CD4-positive, alpha-beta T cell treated with Interleukin-12 subunit alpha and Interleukin-12 subunit beta, for 1 hour (primary cell): Measurements from ENCODE around the gene RAB4B.
A peak's percentile ranks its signal among the peaks of the same experiment; 100 is the strongest.
"Not testable (repeated sequence)": the region's sequence is repeated elsewhere in the genome, so short reads cannot be mapped to it uniquely, and the experiment has no call there.

ENCODE experiments used
- DNase-seq: peaks from one replicate; pipeline ENCODE4 v3.0.0-alpha.2; 2020

Gene RAB4B

DNA sequence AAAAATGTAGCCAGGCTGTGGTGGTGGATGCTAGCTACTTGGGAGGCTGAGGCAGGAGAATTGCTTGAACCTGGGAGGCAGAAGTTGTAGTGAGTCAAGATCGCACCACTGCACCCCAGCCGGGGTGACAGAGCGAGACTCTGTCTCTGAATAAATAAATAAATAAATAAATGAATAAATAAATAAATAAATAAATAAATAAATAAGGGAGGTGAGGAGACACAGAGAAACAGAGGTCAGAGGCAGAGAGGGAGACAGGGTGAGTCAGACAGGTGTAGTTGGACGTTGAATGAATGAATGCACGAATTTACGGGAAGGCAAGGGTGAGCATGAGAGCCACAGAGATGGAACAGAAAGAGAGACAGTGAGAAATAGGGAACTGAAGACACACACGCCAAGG is 3.1 kb downstream of the RAB4B start:
- no peak for DNase-seq

DNA sequence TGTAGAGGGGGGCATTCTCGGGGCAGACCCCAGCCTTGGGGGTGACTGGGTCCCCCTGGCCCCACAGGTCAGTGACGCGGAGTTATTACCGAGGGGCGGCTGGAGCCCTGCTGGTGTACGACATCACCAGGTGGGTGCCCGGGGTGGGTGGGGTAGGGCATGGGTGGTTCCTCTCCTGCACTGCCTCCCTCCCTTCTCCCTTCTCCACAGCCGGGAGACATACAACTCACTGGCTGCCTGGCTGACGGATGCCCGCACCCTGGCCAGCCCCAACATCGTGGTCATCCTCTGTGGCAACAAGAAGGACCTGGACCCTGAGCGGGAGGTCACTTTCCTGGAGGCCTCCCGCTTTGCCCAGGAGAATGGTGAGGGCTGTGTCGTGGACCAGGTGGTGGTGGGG is 5.7 kb downstream of the RAB4B start:
- no peak for DNase-seq

DNA sequence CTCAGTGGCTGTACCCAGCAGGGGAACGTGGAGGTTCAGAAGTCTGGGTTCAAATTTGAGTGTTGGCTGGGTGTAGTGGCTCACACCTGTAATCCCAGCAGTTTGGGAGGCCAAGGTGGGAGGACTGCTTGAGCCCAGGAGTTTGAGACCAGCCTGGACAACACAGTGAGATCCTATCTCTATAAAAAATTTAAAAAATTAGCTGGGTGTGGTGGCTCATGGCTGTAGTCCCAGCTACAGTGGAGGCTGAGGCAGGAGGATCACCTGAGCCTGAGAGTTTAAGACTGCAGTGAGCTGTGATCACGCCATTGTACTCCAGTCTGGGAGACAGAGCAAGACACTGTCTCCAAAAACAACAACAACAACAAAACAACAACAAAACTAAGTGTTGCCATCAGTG is 6.1 kb downstream of the RAB4B start:
- DNase-seq, result not testable (repeated sequence)

DNA sequence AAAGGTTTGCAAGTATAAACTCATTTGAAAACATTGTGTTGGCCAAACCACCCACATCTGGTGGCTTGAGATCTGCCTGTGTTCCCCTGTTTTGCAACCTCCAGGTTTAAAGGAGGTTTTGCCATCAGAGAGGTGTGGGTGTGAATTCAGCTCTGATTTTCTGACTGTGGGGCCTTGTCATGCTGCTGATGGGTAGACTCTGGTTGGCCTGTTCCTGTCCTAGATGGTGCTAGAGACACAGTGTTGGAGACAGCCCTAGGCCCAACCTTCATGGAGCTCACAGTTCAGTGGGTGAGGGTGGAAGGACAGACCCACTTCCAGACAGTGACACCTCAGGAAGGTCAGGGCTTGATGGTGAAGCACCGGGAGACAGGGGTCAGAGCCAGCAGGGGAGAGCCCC is 7.5 kb downstream of the RAB4B start:
- DNase-seq, result no peak

DNA sequence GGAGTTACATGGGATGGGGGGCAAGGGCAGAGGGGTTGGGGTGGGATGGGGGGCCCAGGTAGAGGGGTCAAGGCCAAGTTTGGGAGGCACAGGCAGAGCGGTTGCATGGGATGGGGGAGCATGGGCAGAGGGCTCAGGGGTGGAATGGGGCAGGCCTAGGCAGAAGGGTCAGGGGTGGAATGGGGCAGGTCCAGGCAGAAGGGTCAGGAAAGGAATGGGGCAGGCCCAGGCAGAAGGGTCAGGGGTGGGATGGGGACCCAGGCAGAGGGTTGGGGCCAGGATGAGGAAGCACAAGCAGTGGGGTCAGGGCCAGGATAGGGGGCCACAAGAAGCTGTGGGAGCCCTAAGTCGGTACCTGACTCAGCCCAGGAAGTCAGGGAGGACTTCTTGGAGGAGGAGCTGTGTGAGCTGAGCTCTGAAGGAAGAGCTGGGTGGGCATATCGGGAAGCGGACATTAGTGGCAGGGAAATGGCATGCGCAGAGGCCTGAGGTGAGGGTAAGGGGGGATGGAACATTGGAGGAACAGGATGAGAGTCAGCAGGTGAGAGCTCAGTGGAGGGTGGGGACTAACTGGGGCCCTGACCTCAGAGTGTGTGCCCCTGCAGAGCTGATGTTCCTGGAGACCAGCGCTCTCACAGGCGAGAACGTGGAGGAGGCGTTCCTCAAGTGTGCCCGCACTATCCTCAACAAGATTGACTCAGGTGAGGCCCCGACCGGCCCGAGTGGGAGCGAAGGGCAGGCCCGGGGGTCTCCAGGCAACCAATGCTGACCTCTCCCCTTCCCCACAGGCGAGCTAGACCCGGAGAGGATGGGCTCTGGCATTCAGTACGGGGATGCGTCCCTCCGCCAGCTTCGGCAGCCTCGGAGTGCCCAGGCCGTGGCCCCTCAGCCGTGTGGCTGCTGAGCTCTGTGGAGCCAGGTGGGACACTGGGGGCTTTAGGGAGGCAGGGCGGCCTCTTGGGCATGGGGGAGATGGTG is 8.3 kb downstream of the RAB4B start:
- DNase-seq, result no peak

DNA sequence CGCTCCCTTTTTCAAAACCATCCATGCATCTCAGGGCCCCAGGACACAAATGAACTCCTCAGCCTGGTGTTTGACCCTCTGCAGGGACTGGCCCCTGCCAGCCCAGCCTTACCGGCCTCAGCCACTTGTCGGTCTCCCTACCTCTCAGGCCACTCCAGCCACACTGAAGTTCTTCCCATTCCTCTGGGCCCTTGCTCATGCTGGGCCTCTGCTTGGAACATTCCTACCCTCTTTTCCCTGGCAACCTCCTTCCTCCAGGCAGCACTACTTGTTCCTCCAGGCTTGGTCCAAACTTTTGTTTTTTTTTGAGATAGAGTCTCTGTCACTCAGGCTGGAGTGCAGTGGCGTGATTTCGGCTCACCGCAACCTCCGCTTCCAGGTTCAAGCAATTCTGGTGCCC is 13.3 kb downstream of the RAB4B start:
- no peak for DNase-seq

DNA sequence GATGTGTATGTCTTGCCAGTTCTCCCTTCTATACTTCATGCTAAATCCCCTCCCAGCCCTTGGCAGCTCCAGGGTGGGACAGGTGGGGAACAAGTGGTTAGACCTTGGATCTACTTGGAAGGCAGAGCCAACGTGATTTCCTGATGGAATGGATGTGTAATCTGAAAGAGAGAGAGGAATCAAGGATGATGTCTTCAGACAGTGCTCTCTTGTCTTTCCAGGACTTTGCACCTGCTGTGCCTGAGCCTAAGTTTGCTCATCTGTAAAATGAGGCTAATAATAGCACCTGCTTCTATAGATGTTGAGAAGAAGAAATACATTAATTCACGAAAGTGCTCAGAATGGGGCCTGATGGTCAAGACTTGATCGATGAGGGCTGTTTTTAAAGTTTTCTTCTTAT is 13.9 kb downstream of the RAB4B start:
- DNase-seq, result no peak

DNA sequence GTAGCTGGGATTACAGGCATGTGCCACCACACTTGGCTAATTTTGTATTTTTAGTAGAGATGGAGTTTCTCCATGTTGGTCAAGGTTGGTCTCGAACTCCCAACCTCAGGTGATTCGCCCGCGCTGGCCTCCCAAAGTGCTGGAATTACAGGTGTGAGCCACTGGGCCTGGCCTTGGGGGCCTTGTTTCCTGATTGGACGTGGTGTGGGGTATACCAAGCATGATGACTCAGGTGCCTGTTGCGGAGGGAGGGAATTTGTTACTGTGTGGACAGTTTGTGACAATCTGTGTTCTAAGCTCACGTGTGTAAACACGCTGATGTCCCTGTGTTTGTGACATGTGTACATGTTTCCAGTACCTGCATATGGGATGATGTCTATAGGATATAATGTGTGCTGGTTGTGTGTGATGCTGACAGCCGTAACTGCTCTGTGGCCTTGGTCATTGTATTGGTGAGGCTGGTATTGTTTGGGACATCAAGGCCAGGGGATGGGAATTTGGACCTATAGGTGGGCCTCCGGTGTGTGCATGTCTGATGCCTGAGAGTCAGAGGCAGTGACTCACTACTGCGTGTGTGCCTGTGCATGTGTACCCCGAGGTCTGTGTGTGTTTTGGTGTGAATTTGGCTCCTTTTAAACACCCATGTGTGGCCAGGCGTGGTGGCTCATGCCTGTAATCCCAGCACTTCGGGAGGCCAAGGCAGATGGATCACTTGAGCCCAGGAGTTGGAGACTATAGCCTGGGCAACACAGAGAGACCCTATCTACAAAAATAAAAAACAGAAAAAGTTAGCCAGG is 19.3 kb downstream of the RAB4B start:
- DNase-seq, result no peak

DNA sequence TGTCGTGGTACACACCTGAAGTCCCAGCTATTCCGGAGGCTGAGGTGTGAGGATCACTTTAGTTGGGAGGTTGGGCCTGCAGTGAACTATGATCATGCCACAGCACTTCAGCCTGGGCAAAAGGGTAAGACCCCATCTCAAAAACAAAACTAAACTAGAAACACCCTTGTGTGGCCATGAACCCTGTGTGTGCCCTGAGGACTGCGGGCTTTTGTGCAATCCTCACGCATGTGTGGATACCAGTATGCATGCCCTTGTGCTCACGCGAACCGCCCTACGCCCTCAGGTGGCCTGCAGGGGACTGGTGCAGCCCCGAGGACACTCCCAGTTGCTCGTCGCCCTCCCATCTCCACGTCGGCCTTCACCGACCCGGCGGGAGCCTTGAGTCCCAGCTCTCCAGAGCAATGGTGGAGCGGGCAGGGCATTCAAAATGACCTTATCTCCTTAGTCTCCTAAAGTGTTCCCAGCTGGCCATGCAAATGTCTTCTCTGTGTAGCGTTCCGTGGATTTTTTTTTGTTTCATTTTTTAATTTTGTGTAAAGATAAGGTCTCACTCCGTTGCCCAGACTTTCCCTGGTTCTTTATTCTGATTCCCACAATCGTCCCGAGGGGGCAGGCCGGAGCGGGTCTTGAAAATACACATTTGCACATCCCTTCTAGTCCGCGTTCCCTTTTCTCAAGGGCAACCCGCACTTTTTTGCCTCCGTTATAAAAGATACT is 20.1 kb downstream of the RAB4B start:
- DNase-seq, result peak; percentile 76

DNA sequence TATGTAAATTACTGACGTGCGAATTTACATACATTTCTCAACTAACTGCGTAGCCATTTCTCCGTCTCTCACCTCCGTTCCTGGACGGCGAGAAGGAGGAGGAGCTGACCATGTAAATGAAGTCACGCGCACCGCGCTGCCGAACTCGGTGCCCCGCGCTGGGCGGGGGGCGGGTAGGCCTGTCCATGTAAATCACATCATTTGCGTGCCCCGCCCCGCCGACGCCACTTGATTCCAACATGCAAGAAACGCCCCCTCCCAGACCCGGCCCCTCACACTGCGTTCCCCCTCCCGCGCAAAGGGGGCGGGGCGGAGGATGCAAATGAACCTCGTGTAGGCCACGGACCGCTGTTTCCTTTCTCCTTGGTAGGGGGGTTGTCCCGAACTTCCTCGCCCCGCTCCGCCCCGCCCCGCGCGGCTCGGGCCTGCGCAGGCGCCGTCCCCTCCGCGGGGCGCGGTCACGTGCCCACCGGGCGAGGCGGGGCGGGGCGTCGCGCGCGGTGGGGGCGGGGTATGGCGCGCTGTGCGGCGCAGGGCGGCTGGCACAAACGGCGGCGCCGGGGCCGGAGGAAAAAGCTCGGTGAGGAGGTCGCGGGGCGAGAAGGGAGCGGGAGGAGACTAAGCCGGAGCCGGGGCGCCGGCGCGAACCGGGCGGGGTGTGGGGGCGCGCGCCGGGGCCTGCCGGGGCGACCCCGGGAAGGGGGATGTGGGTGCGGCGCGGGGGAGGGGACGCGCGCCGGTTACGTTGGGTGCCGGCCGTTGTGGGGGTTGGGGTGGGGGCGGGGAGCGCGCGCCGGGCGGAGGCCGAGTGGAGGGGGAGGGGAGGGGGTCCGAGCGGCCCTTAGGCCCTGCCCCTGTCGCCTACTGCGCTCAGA is 20.9 kb downstream of the RAB4B start, which contains the start of gene EGLN2:
Gene EGLN2 (plus strand): TSS at position 509 of the 875 bp plus-strand sequence. CDS start 1,382 bp downstream, outside the sequence.
- DNase-seq, result peak; percentile 100

DNA sequence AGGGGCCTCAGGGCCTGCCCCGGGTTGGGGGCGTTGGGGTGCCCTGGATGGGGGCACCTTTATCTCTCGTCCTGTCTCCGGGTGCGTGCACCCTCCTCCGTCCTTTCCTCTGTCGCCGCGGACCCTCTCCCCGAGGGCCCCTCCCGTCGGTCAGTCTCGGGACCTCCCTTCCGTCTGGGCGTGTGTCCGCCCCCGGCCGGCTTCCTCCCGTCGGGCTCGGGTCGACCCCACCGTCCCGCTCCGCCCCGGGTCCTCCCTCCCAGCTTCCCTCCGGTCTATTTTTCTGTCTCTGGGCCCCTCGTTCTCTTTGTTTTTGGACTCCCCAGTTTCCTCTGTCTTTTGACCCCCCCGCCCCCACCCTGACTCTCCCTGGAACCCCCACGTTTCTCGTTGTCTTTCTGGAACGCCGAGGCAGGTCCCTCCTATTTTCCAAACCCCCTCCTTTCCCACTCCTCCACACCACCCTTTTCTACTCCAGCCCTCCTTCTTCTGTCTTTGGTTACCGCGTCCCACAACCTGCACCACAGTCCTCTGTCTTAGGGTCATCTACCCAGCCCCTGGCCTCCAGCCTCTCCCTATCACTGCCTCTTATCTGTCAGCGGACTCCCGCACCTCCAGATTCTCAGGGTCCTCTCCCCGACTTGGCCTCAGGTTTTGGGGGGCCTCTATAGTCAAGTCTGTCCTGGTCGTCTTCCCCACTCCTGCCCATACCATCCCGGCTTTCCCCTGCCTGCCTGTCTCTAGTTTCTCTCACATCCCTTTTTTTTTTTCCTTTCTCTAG is 21.7 kb downstream of the RAB4B start:
- no peak for DNase-seq

DNA sequence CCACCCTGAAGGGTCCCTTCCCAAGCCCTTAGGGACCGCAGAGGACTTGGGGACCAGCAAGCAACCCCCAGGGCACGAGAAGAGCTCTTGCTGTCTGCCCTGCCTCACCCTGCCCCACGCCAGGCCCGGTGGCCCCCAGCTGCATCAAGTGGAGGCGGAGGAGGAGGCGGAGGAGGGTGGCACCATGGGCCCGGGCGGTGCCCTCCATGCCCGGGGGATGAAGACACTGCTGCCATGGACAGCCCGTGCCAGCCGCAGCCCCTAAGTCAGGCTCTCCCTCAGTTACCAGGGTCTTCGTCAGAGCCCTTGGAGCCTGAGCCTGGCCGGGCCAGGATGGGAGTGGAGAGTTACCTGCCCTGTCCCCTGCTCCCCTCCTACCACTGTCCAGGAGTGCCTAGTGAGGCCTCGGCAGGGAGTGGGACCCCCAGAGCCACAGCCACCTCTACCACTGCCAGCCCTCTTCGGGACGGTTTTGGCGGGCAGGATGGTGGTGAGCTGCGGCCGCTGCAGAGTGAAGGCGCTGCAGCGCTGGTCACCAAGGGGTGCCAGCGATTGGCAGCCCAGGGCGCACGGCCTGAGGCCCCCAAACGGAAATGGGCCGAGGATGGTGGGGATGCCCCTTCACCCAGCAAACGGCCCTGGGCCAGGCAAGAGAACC is 22.4 kb downstream of the RAB4B start:
- DNase-seq, result no peak

DNA sequence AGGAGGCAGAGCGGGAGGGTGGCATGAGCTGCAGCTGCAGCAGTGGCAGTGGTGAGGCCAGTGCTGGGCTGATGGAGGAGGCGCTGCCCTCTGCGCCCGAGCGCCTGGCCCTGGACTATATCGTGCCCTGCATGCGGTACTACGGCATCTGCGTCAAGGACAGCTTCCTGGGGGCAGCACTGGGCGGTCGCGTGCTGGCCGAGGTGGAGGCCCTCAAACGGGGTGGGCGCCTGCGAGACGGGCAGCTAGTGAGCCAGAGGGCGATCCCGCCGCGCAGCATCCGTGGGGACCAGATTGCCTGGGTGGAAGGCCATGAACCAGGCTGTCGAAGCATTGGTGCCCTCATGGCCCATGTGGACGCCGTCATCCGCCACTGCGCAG is 22.9 kb downstream of the RAB4B start:
- DNase-seq, result no peak

DNA sequence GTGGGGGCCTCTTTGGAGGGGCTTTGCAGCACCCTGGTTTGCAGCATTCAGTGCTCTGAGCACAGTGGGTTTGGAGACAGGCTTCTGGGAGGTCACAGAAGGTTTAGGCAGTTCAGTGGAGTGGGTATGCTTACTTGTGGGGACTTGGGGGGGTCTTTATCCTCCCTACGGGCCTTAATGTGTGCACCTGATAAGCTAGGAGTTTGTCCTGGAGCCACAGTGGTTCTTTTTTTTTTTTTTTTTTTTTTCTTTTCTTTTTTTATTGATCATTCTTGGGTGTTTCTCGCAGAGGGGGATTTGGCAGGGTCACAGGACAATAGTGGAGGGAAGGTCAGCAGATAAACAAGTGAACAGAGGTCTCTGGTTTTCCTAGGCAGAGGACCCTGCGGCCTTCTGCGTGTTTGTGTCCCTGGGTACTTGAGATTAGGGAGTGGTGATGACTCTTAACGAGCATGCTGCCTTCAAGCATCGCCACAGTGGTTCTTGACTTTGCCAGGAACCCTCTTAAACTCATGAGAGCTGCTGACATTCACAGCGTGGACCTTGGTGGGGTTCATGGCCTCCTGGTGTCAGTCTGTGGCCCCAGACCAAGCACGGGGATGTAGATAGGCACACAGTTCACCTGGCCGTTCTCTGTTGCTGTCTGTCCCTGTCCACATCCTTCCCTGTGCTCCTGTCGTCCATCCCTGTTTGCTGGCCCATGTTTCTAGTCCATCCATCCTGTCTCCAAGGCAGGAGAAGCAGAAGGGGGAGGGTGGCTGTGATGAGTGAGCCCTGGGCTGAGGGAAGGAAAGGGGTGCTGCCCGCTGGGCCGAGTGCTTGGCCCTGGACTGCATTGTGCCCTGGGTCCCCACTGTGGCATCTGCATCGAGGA is 23.6 kb downstream of the RAB4B start:
- no peak for DNase-seq

DNA sequence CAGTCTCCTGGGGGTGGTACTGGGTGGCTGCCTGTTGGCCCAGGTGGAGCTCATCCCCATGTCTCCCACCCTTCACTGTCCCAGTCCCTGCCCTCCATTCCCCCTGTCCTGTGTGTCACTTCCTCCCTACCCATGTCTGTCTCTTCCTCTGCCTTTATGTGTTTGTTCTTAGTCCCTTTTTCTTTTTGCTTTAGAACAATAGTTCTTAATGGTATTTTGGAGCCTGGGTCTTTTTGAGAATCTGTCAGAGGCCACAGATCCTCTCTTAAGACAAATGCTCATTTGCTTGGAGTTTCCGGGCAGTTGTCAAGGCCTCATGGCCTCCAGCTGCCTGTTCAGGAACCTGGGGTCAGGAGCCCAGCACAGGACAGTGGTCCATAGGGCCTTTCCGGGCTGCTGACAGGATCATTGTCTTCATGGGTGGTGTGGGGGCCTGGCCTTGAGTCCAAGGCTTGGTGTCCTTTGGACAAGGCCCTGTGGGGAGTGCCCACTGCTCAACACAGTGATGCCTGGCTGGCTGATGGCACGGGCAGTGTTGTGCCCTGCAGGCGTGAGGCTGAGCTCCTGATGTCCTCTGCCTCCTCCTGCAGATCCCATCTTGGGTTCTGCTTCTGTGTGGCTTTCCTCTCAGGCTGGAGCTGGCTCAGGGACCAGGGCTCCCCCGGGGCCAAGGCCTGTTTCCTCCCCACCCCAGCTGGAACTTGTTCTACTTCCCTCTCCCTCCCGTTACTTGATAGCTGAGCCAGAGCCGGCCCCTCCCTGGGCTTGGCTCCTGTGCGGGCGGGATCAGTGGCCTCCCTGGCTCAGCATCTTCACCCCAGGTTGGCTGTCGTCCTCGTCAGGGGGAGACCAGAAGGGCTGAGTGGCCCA is 24.5 kb downstream of the RAB4B start:
- DNase-seq, result no peak

DNA sequence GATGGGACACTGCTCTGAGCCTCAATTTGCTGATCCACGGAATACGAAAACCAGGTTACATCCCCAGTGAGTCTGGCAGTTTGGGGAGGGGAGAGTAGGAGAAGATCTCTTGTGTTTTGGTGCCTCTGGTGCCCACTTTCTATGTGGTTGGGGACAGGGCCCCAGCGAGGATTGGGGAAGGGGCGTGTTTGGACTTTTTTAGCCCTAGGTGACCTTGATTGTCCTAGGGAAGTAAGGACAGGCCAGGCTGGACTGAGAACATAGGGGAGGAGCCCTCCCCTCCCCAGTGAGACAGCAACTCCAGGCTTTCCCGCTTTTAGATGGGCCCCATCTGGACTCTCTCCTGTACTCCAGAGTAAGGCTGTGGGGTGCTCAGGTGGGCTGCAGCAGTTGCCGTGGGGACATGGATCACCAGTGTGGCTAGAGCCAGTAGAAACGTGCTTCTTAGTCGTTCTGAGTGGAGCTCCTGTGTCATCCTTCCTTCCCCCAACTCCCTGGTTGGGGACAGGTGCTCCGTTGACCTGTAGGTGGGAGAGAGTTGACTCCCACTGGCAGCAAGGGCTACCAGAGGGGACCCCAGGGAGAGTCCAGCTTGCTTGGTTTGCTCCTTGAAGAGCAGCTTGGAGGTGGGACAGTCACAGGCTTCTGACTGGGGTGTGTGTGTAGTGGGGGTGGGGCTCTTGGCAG is 25.3 kb downstream of the RAB4B start:
- no peak for DNase-seq

DNA sequence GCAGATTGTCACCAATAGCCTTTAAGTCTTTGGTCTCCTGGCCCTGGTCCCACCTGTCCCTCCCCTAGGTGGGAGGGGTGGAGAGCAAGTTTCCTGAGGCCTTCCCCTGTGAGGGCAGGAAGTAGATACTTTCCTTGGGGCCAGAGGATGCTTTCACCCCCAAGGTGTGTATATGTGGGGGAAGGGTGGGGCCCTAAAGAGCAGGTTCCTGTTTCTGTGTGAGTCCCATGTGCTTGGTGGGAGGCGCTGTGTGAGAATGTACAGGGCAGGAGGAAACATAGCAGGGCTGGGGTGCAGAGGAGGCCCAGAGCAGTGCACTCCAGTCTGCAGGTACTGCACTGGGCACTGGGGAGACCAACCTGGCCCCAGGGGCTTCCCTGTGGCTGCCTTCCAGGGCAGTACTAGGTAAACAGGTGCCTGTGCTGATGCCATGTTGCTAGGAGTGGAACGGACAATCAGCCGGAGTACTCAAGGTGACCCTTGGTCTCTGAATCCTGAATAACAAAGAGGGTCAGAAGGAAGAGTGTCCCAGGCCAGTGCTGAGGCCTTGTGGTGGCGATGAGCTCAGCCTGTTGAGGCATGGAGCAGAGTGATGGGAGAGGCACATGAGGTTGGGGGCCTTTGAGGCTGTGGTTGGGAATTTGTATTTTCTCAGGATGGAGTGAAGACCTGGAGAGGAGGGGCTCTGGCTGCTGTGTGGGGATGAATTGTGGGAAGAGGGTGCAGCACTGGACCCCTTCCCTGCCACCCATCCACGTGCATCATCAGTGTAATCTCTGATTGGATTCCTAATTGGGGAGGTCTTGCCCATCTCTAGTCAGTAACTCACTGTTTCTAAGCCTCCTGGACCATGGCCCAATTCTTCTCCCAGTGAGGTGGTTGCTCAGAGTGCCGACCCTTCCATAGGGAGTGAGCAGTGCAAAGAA is 26.1 kb downstream of the RAB4B start:
- peak; percentile 89 for DNase-seq
